Gastrocnemius medialis (tissue), 4 donors: ENCODE results near the gene FGD4. TPM values are rescaled to one million over a fixed set of nuclear protein-coding genes. Genes with fewer than 3 reads are reported as not detected.

ENCODE experiments used
- ATAC-seq, 2 donors: fragments of 150-250 bp; one replicate each; pipeline ENCODE4 v1.9.1; 2016
- DNase-seq, 2 donors: peaks; one replicate each; pipeline ENCODE4 v3.0.0-alpha.2; 2019
- H3K27ac ChIP-seq, 4 donors: fragments of 200-600 bp; sonication (generic); 1 replicate in 1 of 4; 2 replicates in 3 of 4; pipeline ENCODE4 v1.5.1; 2016 to 2018; ENCODE audit warnings: mild to moderate bottlenecking in 2 of 4, moderate library complexity in 1 of 4
- H3K27me3 ChIP-seq, 3 donors: fragments of 200-600 bp; sonication (generic) in 2 of 3; 1 replicate in 1 of 3; 2 replicates in 2 of 3; pipeline versions ENCODE4 v1.5.1 to v1.6.0; 2016 to 2019; ENCODE audit warnings: mild to moderate bottlenecking in 1 of 3, moderate library complexity in 1 of 3
- H3K36me3 ChIP-seq, 2 donors: fragments of 200-600 bp; sonication (generic) in 1 of 2; one replicate each; pipeline ENCODE4 v1.5.1; 2017 to 2018
- H3K4me1 ChIP-seq, 2 donors: fragments of 200-600 bp; sonication (generic) in 1 of 2; one replicate each; pipeline ENCODE4 v1.5.1; 2016 to 2017; ENCODE audit warnings: mild to moderate bottlenecking in 2 of 2
- H3K4me3 ChIP-seq, 4 donors: fragments of 200-600 bp; sonication (generic) in 3 of 4; 1 replicate in 1 of 4; 2 replicates in 3 of 4; pipeline ENCODE4 v1.5.1; 2016 to 2019; ENCODE audit warnings: mild to moderate bottlenecking in 2 of 4
- H3K9me3 ChIP-seq, 3 donors: fragments of 200-600 bp; sonication (generic) in 2 of 3; 1 replicate in 1 of 3; 2 replicates in 2 of 3; pipeline ENCODE4 v1.5.1; 2016 to 2019
- CTCF ChIP-seq, 5 experiments: fragments of 450-650 bp in 3 of 5; fragments of 200-600 bp in 2 of 5; sonication (generic) in 2 of 5; IDR thresholded peaks in 4 of 5; conservative IDR thresholded peaks in 1 of 5; 1 replicate in 4 of 5; 2 replicates in 1 of 5; pipeline ENCODE4 v1.5.1; 2016 to 2019; ENCODE audit warnings: antibody characterized with exemption in 5 of 5, mild to moderate bottlenecking in 3 of 5, moderate library complexity in 3 of 5
- POLR2A ChIP-seq, 2 donors: fragments of 450-650 bp; IDR thresholded peaks; one replicate each; pipeline ENCODE4 v1.6.1; 2017; ENCODE audit warnings: antibody characterized with exemption in 2 of 2, mild to moderate bottlenecking in 2 of 2, moderate library complexity in 2 of 2
- in situ Hi-C, 4 donors: fragments of 200-750 bp; cut with MboI; loops; one replicate each; pipeline versions ENCODE4 v1.15.0 to v1.8.0; 2017; ENCODE audit warnings: low sequenced_read_pairs in 4 of 4
- intact Hi-C: fragments of 100-400 bp; cut with DNase I; formaldehyde crosslinking; loops from one replicate; pipeline ENCODE4 v1.15.1; 2023; ENCODE audit warnings: low total_unique reads
- total RNA-seq, 4 donors: library from RNA; depleted of rRNA; stranded (reverse); fragments of >200 nt; gene quantifications; one replicate each; pipeline versions ENCODE4 v1.1.0 to v1.2.3, GENCODE V29; 2016

Gene FGD4
- total RNA-seq, 4 donors from 2014 or later: 18.8 to 60.3 (median 40.8) TPM

- intact Hi-C loops (no loop called here), in situ Hi-C loops (no loop called here)
- ATAC-seq: no peak
- Histone ChIP-seq H3K9me3 (no peaks in the 10 kb centered on the region), H3K27me3 (no peaks in the 10 kb centered on the region), H3K4me3 (no peak overlapping the region), H3K36me3 (no peaks in the 10 kb centered on the region), H3K27ac (peak overlapping the region in 2 of 4 donors; percentile 9 to 41), H3K4me1 (peaks cover 58 to 82% of the 10 kb centered on the region in 2 donors)
- TF ChIP-seq CTCF (IDR thresholded peaks at IDR 0.05 in 4 of 5, conservative IDR thresholded peaks at IDR 0.05 in 1 of 5): no peak
- no peak for TF ChIP-seq POLR2A (IDR thresholded peaks at IDR 0.05)
- no peak for DNase-seq
Observed at GRCh38 chr12:32545413-32545980, 146.1 kb downstream of the FGD4 start.

GRCh38 chr12:32546272-32546671 lies 146.9 kb downstream of the FGD4 start:
- Histone ChIP-seq H3K27ac (peak overlapping the region in 2 of 4 donors; percentile 9 to 41), H3K4me3 (no peak overlapping the region), H3K9me3 (no peaks in the 10 kb centered on the region), H3K36me3 (no peaks in the 10 kb centered on the region), H3K4me1 (peaks cover 57 to 81% of the 10 kb centered on the region in 2 donors), H3K27me3 (no peaks in the 10 kb centered on the region)
- intact Hi-C loops: no loop called here
- DNase-seq: no peak
- no peak for TF ChIP-seq CTCF (IDR thresholded peaks at IDR 0.05 in 4 of 5, conservative IDR thresholded peaks at IDR 0.05 in 1 of 5)
- in situ Hi-C loops: no loop called here
- no peak for ATAC-seq

GRCh38 chr12:32548691-32549281 lies 149.4 kb downstream of the FGD4 start:
- H3K9me3 ChIP-seq: no peaks in the 10 kb centered on the region
- H3K27ac ChIP-seq: peak overlapping the region; percentile 58 to 78 (median 62)
- H3K36me3 ChIP-seq: no peaks in the 10 kb centered on the region
- TF ChIP-seq CTCF (IDR thresholded peaks at IDR 0.05 in 4 of 5, conservative IDR thresholded peaks at IDR 0.05 in 1 of 5) (no peak), POLR2A (IDR thresholded peaks at IDR 0.05) (no peak)
- peak overlapping the region in 2 of 4 donors; percentile 28 to 30 for H3K4me3 ChIP-seq
- peak; percentile 46 for ATAC-seq
- intact Hi-C loops (no loop called here), in situ Hi-C loops (no loop called here)
- peak in 1 of 2 donors; percentile 33 for DNase-seq
- H3K27me3 ChIP-seq: no peaks in the 10 kb centered on the region
- H3K4me1 ChIP-seq: peaks cover 49 to 66% of the 10 kb centered on the region in 2 donors

GRCh38 chr12:32549675-32550079 lies 150.3 kb downstream of the FGD4 start:
- DNase-seq (peak in 1 of 2 donors; percentile 25), ATAC-seq (peak; percentile 48 to 54)
- Histone ChIP-seq H3K36me3 (no peaks in the 10 kb centered on the region), H3K4me3 (peak overlapping the region in 3 of 4 donors; percentile 19 to 30 (median 28)), H3K27me3 (no peaks in the 10 kb centered on the region), H3K9me3 (no peaks in the 10 kb centered on the region), H3K27ac (peak overlapping the region; percentile 58 to 78 (median 62)), H3K4me1 (peaks cover 49 to 65% of the 10 kb centered on the region in 2 donors)
- in situ Hi-C loops: loop anchor here in 1 of 4 donors (25.0 kb wide), 1 partner anchor 87 kb away; no protein-coding TSS in a partner anchor
- intact Hi-C loops: no loop called here
- TF ChIP-seq POLR2A (IDR thresholded peaks at IDR 0.05) (no peak), CTCF (IDR thresholded peaks at IDR 0.05 in 4 of 5, conservative IDR thresholded peaks at IDR 0.05 in 1 of 5) (no peak)
